Keratinocyte (primary cell): Measurements from ENCODE around the gene TEAD3. TPM values are rescaled to one million over a fixed set of nuclear protein-coding genes. Genes with fewer than 3 reads are reported as not detected.

Experiments used
- DNase-seq: peaks from one replicate; pipeline ENCODE4 v3.0.0-alpha.2; 2011; ENCODE audit warnings: low read depth, missing footprints, low spot score
- FAIRE-seq: peaks from 2 replicates; lab custom pipeline; 2011; peaks lifted over from hg19 to GRCh38; lab: Jason Lieb, UNC
- H2AFZ ChIP-seq: 2 replicates; pipeline ENCODE4 v1.6.0; 2012; ENCODE audit warnings: low read length, control low read depth, inconsistent platforms; ENCODE audit not compliant: control insufficient read depth
- H3K27ac ChIP-seq: 2 replicates; pipeline ENCODE4 v1.5.1; 2011; ENCODE audit warnings: low read length; ENCODE audit not compliant: control insufficient read depth, insufficient read depth
- H3K27me3 ChIP-seq: 3 replicates; pipeline ENCODE4 v1.6.0; 2011; ENCODE audit warnings: low read length; ENCODE audit not compliant: control insufficient read depth, insufficient read depth; ENCODE audit errors: extremely low read depth
- H3K36me3 ChIP-seq, 2 experiments: 2 replicates in 1 of 2; 3 replicates in 1 of 2; pipeline ENCODE4 v1.5.1; 2011; ENCODE audit warnings: low read length in 2 of 2, mild to moderate bottlenecking in 1 of 2; ENCODE audit not compliant: control insufficient read depth in 2 of 2, insufficient read depth in 2 of 2; ENCODE audit errors: extremely low read depth in 1 of 2
- H3K4me1 ChIP-seq: 3 replicates; pipeline ENCODE4 v1.5.1; 2011; ENCODE audit warnings: low read length; ENCODE audit not compliant: control insufficient read depth, insufficient read depth; ENCODE audit errors: extremely low read depth
- H3K4me2 ChIP-seq: 3 replicates; pipeline ENCODE4 v1.6.0; 2011; ENCODE audit warnings: low read depth, low read length; ENCODE audit not compliant: control insufficient read depth, insufficient read depth; ENCODE audit errors: extremely low read depth
- H3K4me3 ChIP-seq, 3 experiments: fragments of 200-600 bp in 1 of 3; sonication (generic) in 1 of 3; 2 replicates in 2 of 3; 3 replicates in 1 of 3; pipeline ENCODE4 v1.5.1; 2011 to 2016; ENCODE audit warnings: low read length in 3 of 3, mild to moderate bottlenecking in 3 of 3, control low read depth in 2 of 3, inconsistent platforms in 1 of 3, low read depth in 1 of 3, mixed read lengths in 1 of 3, mixed run types in 1 of 3, moderate library complexity in 1 of 3; ENCODE audit not compliant: control insufficient read depth in 2 of 3, insufficient read depth in 2 of 3; ENCODE audit errors: extremely low read depth in 1 of 3
- H3K79me2 ChIP-seq: 2 replicates; pipeline ENCODE4 v1.6.0; 2012; ENCODE audit warnings: low read length; ENCODE audit not compliant: control insufficient read depth, insufficient read depth
- H3K9ac ChIP-seq: 3 replicates; pipeline ENCODE4 v1.6.0; 2011; ENCODE audit warnings: low read length; ENCODE audit not compliant: control insufficient read depth, insufficient read depth; ENCODE audit errors: extremely low read depth
- H3K9me1 ChIP-seq: 3 replicates; pipeline ENCODE4 v1.6.0; 2011; ENCODE audit warnings: low read length; ENCODE audit not compliant: control insufficient read depth, insufficient read depth; ENCODE audit errors: extremely low read depth
- H3K9me3 ChIP-seq: 2 replicates; pipeline ENCODE4 v1.5.1; 2012; ENCODE audit warnings: low read depth, low read length; ENCODE audit not compliant: control insufficient read depth
- H4K20me1 ChIP-seq: 3 replicates; pipeline ENCODE4 v1.6.0; 2011; ENCODE audit warnings: low read length; ENCODE audit not compliant: control insufficient read depth, insufficient read depth; ENCODE audit errors: extremely low read depth
- EZH2 ChIP-seq: IDR thresholded peaks from one replicate; pipeline ENCODE4 v1.6.1; 2012; ENCODE audit warnings: inconsistent platforms, mild to moderate bottlenecking, low read length, moderate library complexity
- dilution Hi-C: fragments of 300-500 bp; cut with MboI; formaldehyde crosslinking; loops from one replicate; pipeline ENCODE4 v1.7.0; 2020; ENCODE audit warnings: low sequenced_read_pairs; ENCODE audit not compliant: extremely low pct_ligation_motif_present
- polyA plus RNA-seq, 5 experiments: library from polyadenylated mRNA; depleted of rRNA in 3 of 5; stranded (reverse) in 3 of 5; stranded (forward) in 1 of 5; unstranded in 1 of 5; fragments of >200 nt; gene quantifications; 1 replicate in 1 of 5; 2 replicates in 3 of 5; 3 replicates in 1 of 5; pipeline versions ENCODE4 v1.2.1 to v1.2.3, GENCODE V29; 2011 to 2012; ENCODE audit warnings: missing spikeins in 2 of 5, low read depth in 1 of 5, low replicate concordance in 1 of 5
- TF ChIP-seq, protein P1 (sequence below), 3 experiments: IDR thresholded peaks in 1 of 3; conservative IDR thresholded peaks in 1 of 3; optimal IDR thresholded peaks in 1 of 3; 2 replicates in 2 of 3; 3 replicates in 1 of 3; pipeline versions ENCODE3 to v1.5.1; 2011; ENCODE audit warnings: low read length in 3 of 3, mild to moderate bottlenecking in 3 of 3, moderate library complexity in 2 of 3, control low read depth in 1 of 3, inconsistent platforms in 1 of 3; ENCODE audit not compliant: insufficient read depth in 2 of 3; ENCODE audit errors: extremely low read depth in 1 of 3

TEAD3 gene
- polyA plus RNA-seq, 1 donor (not counting 4 experiments of a cell fraction or from before 2014, with no cell fraction given): 5.7 TPM

DNA sequence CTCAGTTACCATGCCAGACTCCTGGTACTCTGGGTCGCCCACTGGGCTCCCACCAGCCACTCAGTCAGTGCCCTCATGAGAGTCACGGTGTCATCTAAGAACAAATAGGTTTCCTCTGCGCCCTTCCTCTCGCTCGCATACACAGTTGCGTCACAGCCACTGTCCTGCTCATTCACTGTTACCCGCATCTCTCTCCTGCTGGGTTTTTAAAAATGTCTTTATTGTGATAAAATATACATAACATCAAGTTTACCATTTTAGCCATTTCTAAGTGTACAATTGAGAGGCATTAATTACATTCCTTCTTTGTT, 4.0 kb downstream of the TEAD3 start:
- H3K9ac ChIP-seq: no peak overlapping the region
- no peaks in the 10 kb centered on the region for H4K20me1 ChIP-seq
- TF ChIP-seq EZH2: no peak
- TF ChIP-seq, protein P1, sequence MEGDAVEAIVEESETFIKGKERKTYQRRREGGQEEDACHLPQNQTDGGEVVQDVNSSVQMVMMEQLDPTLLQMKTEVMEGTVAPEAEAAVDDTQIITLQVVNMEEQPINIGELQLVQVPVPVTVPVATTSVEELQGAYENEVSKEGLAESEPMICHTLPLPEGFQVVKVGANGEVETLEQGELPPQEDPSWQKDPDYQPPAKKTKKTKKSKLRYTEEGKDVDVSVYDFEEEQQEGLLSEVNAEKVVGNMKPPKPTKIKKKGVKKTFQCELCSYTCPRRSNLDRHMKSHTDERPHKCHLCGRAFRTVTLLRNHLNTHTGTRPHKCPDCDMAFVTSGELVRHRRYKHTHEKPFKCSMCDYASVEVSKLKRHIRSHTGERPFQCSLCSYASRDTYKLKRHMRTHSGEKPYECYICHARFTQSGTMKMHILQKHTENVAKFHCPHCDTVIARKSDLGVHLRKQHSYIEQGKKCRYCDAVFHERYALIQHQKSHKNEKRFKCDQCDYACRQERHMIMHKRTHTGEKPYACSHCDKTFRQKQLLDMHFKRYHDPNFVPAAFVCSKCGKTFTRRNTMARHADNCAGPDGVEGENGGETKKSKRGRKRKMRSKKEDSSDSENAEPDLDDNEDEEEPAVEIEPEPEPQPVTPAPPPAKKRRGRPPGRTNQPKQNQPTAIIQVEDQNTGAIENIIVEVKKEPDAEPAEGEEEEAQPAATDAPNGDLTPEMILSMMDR (optimal IDR thresholded peaks at IDR 0.05 in 1 of 3, IDR thresholded peaks at IDR 0.05 in 1 of 3, conservative IDR thresholded peaks at IDR 0.05 in 1 of 3; ENCODE audit: extremely low read depth in 1 of 3, insufficient read depth in 2 of 3, low read length in 3 of 3): no peak
- peaks cover 61% of the 10 kb centered on the region for H3K4me1 ChIP-seq
- no peaks in the 10 kb centered on the region for H3K27me3 ChIP-seq
- no peaks in the 10 kb centered on the region for H3K9me1 ChIP-seq
- FAIRE-seq (no peak), DNase-seq (no peak)
- no peak overlapping the region for H2AFZ ChIP-seq
- H3K36me3 ChIP-seq: peaks cover 2 to 7% of the 10 kb centered on the region in 2 experiments
- H3K79me2 ChIP-seq: peaks cover 46% of the 10 kb centered on the region
- H3K4me2 ChIP-seq: no peak overlapping the region
- no peak overlapping the region for H3K27ac ChIP-seq
- no peaks in the 10 kb centered on the region for H3K9me3 ChIP-seq
- dilution Hi-C loops: no loop called here
- no peak overlapping the region for H3K4me3 ChIP-seq

DNA sequence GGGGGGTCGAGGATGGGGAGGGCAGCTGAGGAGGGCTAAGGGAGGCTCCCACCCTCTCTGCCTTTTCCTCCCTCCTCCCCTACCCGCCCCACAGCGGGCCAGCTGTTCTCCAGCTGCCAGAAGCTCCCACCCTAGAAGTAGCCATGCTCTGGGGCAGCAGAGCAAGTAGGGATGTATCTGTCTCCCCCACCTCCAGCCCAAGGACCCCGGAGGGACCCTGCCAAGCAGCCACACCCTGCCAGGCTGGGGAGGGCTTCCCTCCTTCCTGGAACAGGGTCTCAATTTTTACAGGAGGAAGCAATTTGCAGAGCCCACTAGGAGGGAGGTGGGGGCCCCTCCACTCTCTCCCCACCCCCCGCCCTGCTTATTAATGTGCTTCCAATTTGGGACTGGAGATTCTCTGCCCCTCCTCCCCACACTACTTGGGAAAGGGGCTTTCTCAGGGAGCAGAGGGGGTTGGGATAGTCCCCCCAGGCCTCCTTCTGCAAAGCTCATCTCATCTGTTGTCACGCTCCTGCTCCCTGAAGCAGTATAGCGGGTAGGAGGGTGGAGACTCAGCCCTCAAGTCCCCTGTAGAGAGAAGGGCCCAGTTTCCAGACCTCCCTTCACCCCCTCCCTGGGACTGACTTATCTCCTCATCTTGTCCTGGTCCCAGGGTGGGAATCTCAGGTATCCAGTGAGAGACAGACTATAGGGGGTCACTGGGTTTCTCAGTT, 4.5 kb downstream of the TEAD3 start:
- no peak overlapping the region for H3K27ac ChIP-seq
- FAIRE-seq: no peak

More for the DNA sequence above, 4.5 kb downstream of the TEAD3 start:
- DNase-seq: no peak
- no peak for TF ChIP-seq EZH2
- TF ChIP-seq, protein P1 (optimal IDR thresholded peaks at IDR 0.05 in 1 of 3, IDR thresholded peaks at IDR 0.05 in 1 of 3, conservative IDR thresholded peaks at IDR 0.05 in 1 of 3; ENCODE audit: extremely low read depth in 1 of 3, insufficient read depth in 2 of 3, low read length in 3 of 3): no peak
- H3K4me3 ChIP-seq: no peak overlapping the region
- H3K27me3 ChIP-seq: no peaks in the 10 kb centered on the region
- peaks cover 66% of the 10 kb centered on the region for H3K4me1 ChIP-seq
- no peaks in the 10 kb centered on the region for H3K9me1 ChIP-seq
- peaks cover 2 to 7% of the 10 kb centered on the region in 2 experiments for H3K36me3 ChIP-seq
- dilution Hi-C loops: no loop called here
- H3K9ac ChIP-seq: no peak overlapping the region
- no peak overlapping the region for H2AFZ ChIP-seq
- H3K9me3 ChIP-seq: no peaks in the 10 kb centered on the region
- no peaks in the 10 kb centered on the region for H4K20me1 ChIP-seq
- peaks cover 46% of the 10 kb centered on the region for H3K79me2 ChIP-seq
- no peak overlapping the region for H3K4me2 ChIP-seq
